Measurements from ENCODE around the gene TMOD2.

The TMOD2 gene

GRCh38 chr15:51814606-51815005 lies 63.2 kb downstream of the TMOD2 start:
- no peak overlapping the region for H3K27ac ChIP-seq (ENCODE audit: insufficient read depth, low read depth, low read length, poor library complexity, severe bottlenecking)
- H3K4me1 ChIP-seq (ENCODE audit: control insufficient read depth, insufficient read depth, low read length): no peaks in the 10 kb centered on the region
- no peak overlapping the region for H3K4me3 ChIP-seq (ENCODE audit: insufficient read depth, low read depth, low read length)
- H3K27me3 ChIP-seq (ENCODE audit: control insufficient read depth, insufficient read depth, low read length, poor library complexity, severe bottlenecking): no peaks in the 10 kb centered on the region
- H3K36me3 ChIP-seq (ENCODE audit: control insufficient read depth, insufficient read depth, low read length): no peaks in the 10 kb centered on the region
- WGBS, 2 experiments: 88 to 96% methylated on average over 2 to 3 of the region's 3 CpGs
- no peaks in the 10 kb centered on the region for H3K9me3 ChIP-seq (ENCODE audit: control insufficient read depth, low read length)

- Histone ChIP-seq H3K36me3 (ENCODE audit: control insufficient read depth, insufficient read depth, low read length) (no peaks in the 10 kb centered on the region), H3K9me3 (ENCODE audit: control insufficient read depth, low read length) (no peaks in the 10 kb centered on the region), H3K4me1 (ENCODE audit: control insufficient read depth, insufficient read depth, low read length) (no peaks in the 10 kb centered on the region), H3K27ac (ENCODE audit: insufficient read depth, low read depth, low read length, poor library complexity, severe bottlenecking) (no peak overlapping the region), H3K4me3 (ENCODE audit: insufficient read depth, low read depth, low read length) (no peak overlapping the region), H3K27me3 (ENCODE audit: control insufficient read depth, insufficient read depth, low read length, poor library complexity, severe bottlenecking) (no peaks in the 10 kb centered on the region)
Observed at GRCh38 chr15:51816611-51817010, 65.2 kb downstream of the TMOD2 start.

GRCh38 chr15:51818150-51818549 lies 66.8 kb downstream of the TMOD2 start:
- Histone ChIP-seq H3K27me3 (ENCODE audit: control insufficient read depth, insufficient read depth, low read length, poor library complexity, severe bottlenecking) (no peaks in the 10 kb centered on the region), H3K4me3 (ENCODE audit: insufficient read depth, low read depth, low read length) (no peak overlapping the region), H3K36me3 (ENCODE audit: control insufficient read depth, insufficient read depth, low read length) (no peaks in the 10 kb centered on the region), H3K27ac (ENCODE audit: insufficient read depth, low read depth, low read length, poor library complexity, severe bottlenecking) (no peak overlapping the region), H3K9me3 (ENCODE audit: control insufficient read depth, low read length) (no peaks in the 10 kb centered on the region), H3K4me1 (ENCODE audit: control insufficient read depth, insufficient read depth, low read length) (no peaks in the 10 kb centered on the region)
- 86 to 90% methylated on average over 3 of the region's 3 CpGs for WGBS, 2 experiments

GRCh38 chr15:51825698-51826097 lies 74.3 kb downstream of the TMOD2 start:
- Histone ChIP-seq H3K4me1 (ENCODE audit: control insufficient read depth, insufficient read depth, low read length) (no peaks in the 10 kb centered on the region), H3K36me3 (ENCODE audit: control insufficient read depth, insufficient read depth, low read length) (no peaks in the 10 kb centered on the region), H3K9me3 (ENCODE audit: control insufficient read depth, low read length) (no peaks in the 10 kb centered on the region), H3K27ac (ENCODE audit: insufficient read depth, low read depth, low read length, poor library complexity, severe bottlenecking) (no peak overlapping the region), H3K4me3 (ENCODE audit: insufficient read depth, low read depth, low read length) (no peak overlapping the region), H3K27me3 (ENCODE audit: control insufficient read depth, insufficient read depth, low read length, poor library complexity, severe bottlenecking) (no peaks in the 10 kb centered on the region)
- WGBS, 2 experiments: 88 to 90% methylated on average over 2 to 3 of the region's 3 CpGs

- Histone ChIP-seq H3K36me3 (ENCODE audit: control insufficient read depth, insufficient read depth, low read length) (no peaks in the 10 kb centered on the region), H3K4me3 (ENCODE audit: insufficient read depth, low read depth, low read length) (no peak overlapping the region), H3K4me1 (ENCODE audit: control insufficient read depth, insufficient read depth, low read length) (no peaks in the 10 kb centered on the region), H3K27ac (ENCODE audit: insufficient read depth, low read depth, low read length, poor library complexity, severe bottlenecking) (no peak overlapping the region), H3K9me3 (ENCODE audit: control insufficient read depth, low read length) (no peaks in the 10 kb centered on the region), H3K27me3 (ENCODE audit: control insufficient read depth, insufficient read depth, low read length, poor library complexity, severe bottlenecking) (no peaks in the 10 kb centered on the region)
- WGBS, 2 experiments: 89 to 95% methylated on average over 9 of the region's 9 CpGs
Observed at GRCh38 chr15:51828621-51829375, 77.4 kb downstream of the TMOD2 start.

- WGBS, 2 experiments: 2% methylated on average over 89 of the region's 89 CpGs
- peak within 1 kb of the TSS; percentile 83 for H3K4me3 ChIP-seq (ENCODE audit: insufficient read depth, low read depth, low read length)
- H3K27ac ChIP-seq (ENCODE audit: insufficient read depth, low read depth, low read length, poor library complexity, severe bottlenecking): no peak within 1 kb of the TSS
- no peaks in the 10 kb centered on the region for H3K4me1 ChIP-seq (ENCODE audit: control insufficient read depth, insufficient read depth, low read length)
- no peaks in the 10 kb centered on the region for H3K36me3 ChIP-seq (ENCODE audit: control insufficient read depth, insufficient read depth, low read length)
- H3K9me3 ChIP-seq (ENCODE audit: control insufficient read depth, low read length): no peaks in the 10 kb centered on the region
- H3K27me3 ChIP-seq (ENCODE audit: control insufficient read depth, insufficient read depth, low read length, poor library complexity, severe bottlenecking): no peaks in the 10 kb centered on the region
Observed at GRCh38 chr15:51829376-51830275, 78.2 kb downstream of the TMOD2 start, which contains the start of gene TMOD3. Gene TMOD3, plus strand, starts transcription at chr15:51829653. Its CDS starts 33,232 bp downstream, at chr15:51862885.

GRCh38 chr15:51830276-51830806 lies 78.9 kb downstream of the TMOD2 start:
- 1 to 4% methylated on average over 8 of the region's 8 CpGs for WGBS, 2 experiments
- H3K4me3 ChIP-seq (ENCODE audit: insufficient read depth, low read depth, low read length): peak overlapping the region; percentile 83
- no peaks in the 10 kb centered on the region for H3K27me3 ChIP-seq (ENCODE audit: control insufficient read depth, insufficient read depth, low read length, poor library complexity, severe bottlenecking)
- no peaks in the 10 kb centered on the region for H3K4me1 ChIP-seq (ENCODE audit: control insufficient read depth, insufficient read depth, low read length)
- no peaks in the 10 kb centered on the region for H3K36me3 ChIP-seq (ENCODE audit: control insufficient read depth, insufficient read depth, low read length)
- H3K9me3 ChIP-seq (ENCODE audit: control insufficient read depth, low read length): no peaks in the 10 kb centered on the region
- no peak overlapping the region for H3K27ac ChIP-seq (ENCODE audit: insufficient read depth, low read depth, low read length, poor library complexity, severe bottlenecking)

GRCh38 chr15:51833772-51834171 lies 82.4 kb downstream of the TMOD2 start:
- 91 to 100% methylated on average over 1 of the region's 1 CpG for WGBS, 2 experiments
- Histone ChIP-seq H3K27ac (ENCODE audit: insufficient read depth, low read depth, low read length, poor library complexity, severe bottlenecking) (no peak overlapping the region), H3K9me3 (ENCODE audit: control insufficient read depth, low read length) (no peaks in the 10 kb centered on the region), H3K4me3 (ENCODE audit: insufficient read depth, low read depth, low read length) (no peak overlapping the region), H3K4me1 (ENCODE audit: control insufficient read depth, insufficient read depth, low read length) (peaks cover 11% of the 10 kb centered on the region), H3K36me3 (ENCODE audit: control insufficient read depth, insufficient read depth, low read length) (no peaks in the 10 kb centered on the region), H3K27me3 (ENCODE audit: control insufficient read depth, insufficient read depth, low read length, poor library complexity, severe bottlenecking) (no peaks in the 10 kb centered on the region)

GRCh38 chr15:51837792-51838251 lies 86.4 kb downstream of the TMOD2 start:
- Histone ChIP-seq H3K27ac (ENCODE audit: insufficient read depth, low read depth, low read length, poor library complexity, severe bottlenecking) (no peak overlapping the region), H3K4me3 (ENCODE audit: insufficient read depth, low read depth, low read length) (no peak overlapping the region), H3K27me3 (ENCODE audit: control insufficient read depth, insufficient read depth, low read length, poor library complexity, severe bottlenecking) (no peaks in the 10 kb centered on the region), H3K36me3 (ENCODE audit: control insufficient read depth, insufficient read depth, low read length) (no peaks in the 10 kb centered on the region), H3K9me3 (ENCODE audit: control insufficient read depth, low read length) (no peaks in the 10 kb centered on the region), H3K4me1 (ENCODE audit: control insufficient read depth, insufficient read depth, low read length) (peaks cover 13% of the 10 kb centered on the region)
- WGBS, 2 experiments: 58 to 60% methylated on average over 4 of the region's 4 CpGs

- WGBS, 2 experiments: 78 to 87% methylated on average over 2 of the region's 2 CpGs
- no peaks in the 10 kb centered on the region for H3K36me3 ChIP-seq (ENCODE audit: control insufficient read depth, insufficient read depth, low read length)
Observed at GRCh38 chr15:51838270-51838669, 86.9 kb downstream of the TMOD2 start.

More at GRCh38 chr15:51838270-51838669, 86.9 kb downstream of the TMOD2 start:
- H3K4me3 ChIP-seq (ENCODE audit: insufficient read depth, low read depth, low read length): no peak overlapping the region
- no peak overlapping the region for H3K27ac ChIP-seq (ENCODE audit: insufficient read depth, low read depth, low read length, poor library complexity, severe bottlenecking)
- H3K27me3 ChIP-seq (ENCODE audit: control insufficient read depth, insufficient read depth, low read length, poor library complexity, severe bottlenecking): no peaks in the 10 kb centered on the region
- no peaks in the 10 kb centered on the region for H3K9me3 ChIP-seq (ENCODE audit: control insufficient read depth, low read length)
- H3K4me1 ChIP-seq (ENCODE audit: control insufficient read depth, insufficient read depth, low read length): peaks cover 15% of the 10 kb centered on the region
